HCT116 (cell line): ENCODE measurements around the gene CACNA2D3. TPM values are rescaled to one million over a fixed set of nuclear protein-coding genes. Genes with fewer than 3 reads are reported as not detected.

Experiments
- ATAC-seq: fragments of 200-7000 bp; cut with Tn5 transposase; 2 replicates; pipeline ENCODE4 v1.9.1; 2020; ENCODE audit warnings: mild to moderate bottlenecking, moderate library complexity
- BruUV-seq: library from RNA; stranded (reverse); fragments of 400-500 nt; replicated peaks from 2 replicates; lab custom pipeline; 2021; lab: Mats Ljungman, UMichigan
- CTCF ChIA-PET: fragments of 300-600 bp; sonication (Branson Sonifier 250); formaldehyde crosslinking; loops from one replicate; lab custom pipeline; 2021; ENCODE audit warnings: antibody characterized with exemption; lab: Charles Lee
- POLR2A ChIA-PET: fragments of 300-600, 350-600 bp; sonication (Branson Sonifier 250); formaldehyde crosslinking; loops from one replicate; lab custom pipeline; 2021; ENCODE audit warnings: antibody characterized with exemption; lab: Charles Lee
- RAD21 ChIA-PET, 2 experiments: fragments of 300-600 bp; sonication (Branson Sonifier 250); formaldehyde crosslinking; loops; one replicate each; lab custom pipeline; 2023; ENCODE audit warnings: low total read pairs in 2 of 2; ENCODE audit not compliant: uncharacterized antibody in 2 of 2, unreplicated experiment in 2 of 2, low non-redundant PET in 1 of 2; lab: Charles Lee
- DNase-seq: peaks from one replicate; pipeline ENCODE4 v3.0.0-alpha.2; 2010; ENCODE audit warnings: low read depth, low spot score
- H2AFZ ChIP-seq: fragments of 200-600 bp; shearing (Covaris generic), sonication (generic); 2 replicates; pipeline ENCODE4 v1.6.1; 2017; ENCODE audit warnings: low read depth, mixed run types, mixed read lengths, antibody characterized with exemption, low read length; ENCODE audit not compliant: poor library complexity, severe bottlenecking
- H3K27ac ChIP-seq: 2 replicates; pipeline ENCODE4 v1.5.1; 2012; ENCODE audit warnings: low read depth, low read length
- H3K27me3 ChIP-seq: fragments of 200-600 bp; sonication (generic); 2 replicates; pipeline ENCODE4 v1.6.1; 2016; ENCODE audit warnings: mixed run types, low read length, mixed read lengths; ENCODE audit not compliant: insufficient read depth
- H3K36me3 ChIP-seq, 2 experiments: fragments of 200-500 bp in 1 of 2; fragments of 200-600 bp in 1 of 2; sonication (Bioruptor generic) in 1 of 2; sonication (generic) in 1 of 2; 2 replicates each; pipeline versions ENCODE4 v1.5.1 to v1.6.1; 2014 to 2016; ENCODE audit warnings: low read length in 2 of 2, inconsistent platforms in 1 of 2, mixed read lengths in 1 of 2, mixed run types in 1 of 2; ENCODE audit not compliant: insufficient read depth in 2 of 2, control insufficient read depth in 1 of 2
- H3K4me1 ChIP-seq, 2 experiments: fragments of 200-600 bp in 1 of 2; sonication (generic) in 1 of 2; 2 replicates each; pipeline versions ENCODE4 v1.5.1 to v1.6.1; 2012 to 2017; ENCODE audit warnings: low read length in 2 of 2, inconsistent platforms in 1 of 2, mild to moderate bottlenecking in 1 of 2, mixed read lengths in 1 of 2, mixed run types in 1 of 2, moderate library complexity in 1 of 2; ENCODE audit not compliant: insufficient read depth in 2 of 2, control insufficient read depth in 1 of 2
- H3K4me2 ChIP-seq: fragments of 200-600 bp; sonication (generic); 2 replicates; pipeline ENCODE4 v1.6.1; 2017; ENCODE audit warnings: mixed run types, low read length, mixed read lengths
- H3K4me3 ChIP-seq, 2 experiments: fragments of 200-600 bp in 1 of 2; sonication (generic) in 1 of 2; replicated peaks in 1 of 2; 2 replicates each; pipeline ENCODE4 v1.5.1; 2011 to 2016; ENCODE audit warnings: low read length in 2 of 2, control low read depth in 1 of 2, low read depth in 1 of 2, mild to moderate bottlenecking in 1 of 2, mixed read lengths in 1 of 2, mixed run types in 1 of 2
- H3K79me2 ChIP-seq: fragments of 200-600 bp; sonication (generic); 2 replicates; pipeline ENCODE4 v1.6.1; 2017; ENCODE audit warnings: mild to moderate bottlenecking, mixed run types, low read length, moderate library complexity, mixed read lengths; ENCODE audit not compliant: insufficient read depth
- H3K9ac ChIP-seq: fragments of 200-600 bp; sonication (generic); 2 replicates; pipeline ENCODE4 v1.6.1; 2016; ENCODE audit warnings: low read length, mixed read lengths
- H3K9me2 ChIP-seq: fragments of 200-600 bp; sonication (generic), shearing (Covaris generic); 2 replicates; pipeline ENCODE4 v1.6.1; 2017; ENCODE audit warnings: mixed run types, mild to moderate bottlenecking, moderate library complexity; ENCODE audit not compliant: insufficient read depth
- H3K9me3 ChIP-seq, 2 experiments: fragments of 200-500 bp in 1 of 2; fragments of 200-600 bp in 1 of 2; sonication (Bioruptor generic) in 1 of 2; sonication (generic) in 1 of 2; 2 replicates each; pipeline ENCODE4 v1.6.1; 2014 to 2017; ENCODE audit warnings: low read length in 2 of 2, mixed read lengths in 2 of 2, inconsistent platforms in 1 of 2, low read depth in 1 of 2, mild to moderate bottlenecking in 1 of 2, mixed run types in 1 of 2, moderate library complexity in 1 of 2; ENCODE audit not compliant: control insufficient read depth in 1 of 2, insufficient read depth in 1 of 2
- H4K20me1 ChIP-seq: fragments of 200-600 bp; sonication (generic), shearing (Covaris generic); 2 replicates; pipeline ENCODE4 v1.6.1; 2017; ENCODE audit warnings: mixed run types, mild to moderate bottlenecking, moderate library complexity; ENCODE audit not compliant: insufficient read depth
- CTCF ChIP-seq, 3 experiments: fragments of 200-600 bp in 1 of 3; sonication (generic) in 1 of 3; IDR thresholded peaks in 2 of 3; conservative IDR thresholded peaks in 1 of 3; 2 replicates each; pipeline ENCODE4 v1.5.1; 2012 to 2017; ENCODE audit warnings: low read depth in 2 of 3, low read length in 2 of 3, antibody characterized with exemption in 1 of 3, borderline replicate concordance in 1 of 3, control low read depth in 1 of 3, mild to moderate bottlenecking in 1 of 3, mixed read lengths in 1 of 3, mixed run types in 1 of 3, moderate library complexity in 1 of 3; ENCODE audit not compliant: insufficient read depth in 1 of 3
- EGR1 ChIP-seq: IDR thresholded peaks from 2 replicates; pipeline ENCODE4 v1.6.1; 2012; ENCODE audit warnings: low read depth
- ELF1 ChIP-seq: IDR thresholded peaks from 2 replicates; pipeline ENCODE4 v1.6.1; 2012; ENCODE audit warnings: low read depth, borderline replicate concordance
- EZH2phosphoT487 ChIP-seq: fragments of 200-600 bp; IDR thresholded peaks from 2 replicates; pipeline ENCODE4 v1.6.1; 2018; ENCODE audit warnings: antibody characterized with exemption, borderline replicate concordance
- FOSL1 ChIP-seq: IDR thresholded peaks from 2 replicates; pipeline ENCODE4 v1.6.1; 2012; ENCODE audit warnings: low read depth
- JUND ChIP-seq: IDR thresholded peaks from 2 replicates; pipeline ENCODE4 v1.6.1; 2012
- RAD21 ChIP-seq: IDR thresholded peaks from 2 replicates; pipeline ENCODE4 v1.6.1; 2012; ENCODE audit warnings: low read depth, mild to moderate bottlenecking
- SP1 ChIP-seq: IDR thresholded peaks from 2 replicates; pipeline ENCODE4 v1.6.1; 2012; ENCODE audit warnings: low read depth
- SRF ChIP-seq: IDR thresholded peaks from 2 replicates; pipeline ENCODE4 v1.6.1; 2012; ENCODE audit warnings: low read depth
- TCF7L2 ChIP-seq: IDR thresholded peaks from 2 replicates; pipeline ENCODE4 v1.7.0; 2011; ENCODE audit warnings: borderline replicate concordance, inconsistent platforms; ENCODE audit not compliant: insufficient read depth, insufficient read length; ENCODE audit errors: extremely low read depth
- YY1 ChIP-seq: IDR thresholded peaks from 2 replicates; pipeline ENCODE4 v1.6.1; 2011; ENCODE audit warnings: low read length, low read depth, moderate library complexity, mild to moderate bottlenecking; ENCODE audit not compliant: insufficient replicate concordance; ENCODE audit errors: extremely low read depth
- ZNF274 ChIP-seq: fragments of 200-500 bp; sonication (Bioruptor generic); IDR thresholded peaks from 2 replicates; pipeline ENCODE4 v1.6.1; 2014; ENCODE audit warnings: mild to moderate bottlenecking, low read depth, low read length, inconsistent platforms
- intact Hi-C: fragments of 100-400 bp; cut with micrococcal nuclease; formaldehyde crosslinking; loops from 2 replicates; pipeline ENCODE4 v1.10.0; 2022
- total RNA-seq: library from RNA; stranded (reverse); gene quantifications from one replicate; pipeline ENCODE4 v1.2.1, GENCODE V29; 2021; ENCODE audit not compliant: unreplicated experiment

The CACNA2D3 gene
- total RNA-seq, 1 experiment from 2014 or later, result 0.20 TPM

- no TSS peak for BruUV-seq
- CTCF ChIA-PET, result no interaction called here
- H2AFZ ChIP-seq, result no peak overlapping the region
- TF ChIP-seq EGR1 (no peak), FOSL1 (no peak), CTCF (IDR thresholded peaks at IDR 0.05 in 2 of 3, conservative IDR thresholded peaks at IDR 0.05 in 1 of 3; ENCODE audit: borderline replicate concordance in 1 of 3, insufficient read depth in 1 of 3, low read depth in 2 of 3, low read length in 2 of 3) (no peak), EZH2phosphoT487 (no peak), SP1 (no peak), RAD21 (no peak), TCF7L2 (no peak), ELF1 (no peak), JUND (no peak), SRF (no peak), YY1 (no peak), ZNF274 (no peak)
- 0 out of 2 replicates have a peak overlapping the region, but pooled peaks have one; percentile 18 for H3K4me2 ChIP-seq
- no peaks in the 10 kb centered on the region for H3K79me2 ChIP-seq
- peaks cover 3 to 7% of the 10 kb centered on the region in 2 experiments; a peak in 2 of 4 replicates for H3K4me1 ChIP-seq
- ATAC-seq (no peak), DNase-seq (no peak)
- intact Hi-C loops, result no loop called here
- H3K36me3 ChIP-seq, result no peaks in the 10 kb centered on the region
- H3K9ac ChIP-seq, result no peak overlapping the region
- H3K9me3 ChIP-seq, result no peaks in the 10 kb centered on the region
- H3K9me2 ChIP-seq, result no peaks in the 10 kb centered on the region
- POLR2A ChIA-PET, result no interaction called here
- no peak overlapping the region for H3K27ac ChIP-seq
- RAD21 ChIA-PET, result no interaction called here
- H4K20me1 ChIP-seq, result no peaks in the 10 kb centered on the region
- no peak overlapping the region for H3K4me3 ChIP-seq
- H3K27me3 ChIP-seq, result no peaks in the 10 kb centered on the region
Observed at GRCh38 chr3:54213907-54214306, 91.6 kb downstream of the CACNA2D3 start.
